Measurements from ENCODE around the gene OLAH. TPM values are rescaled to one million over a fixed set of nuclear protein-coding genes. Genes with fewer than 3 reads are reported as not detected.
A peak's percentile ranks its signal among the peaks of the same experiment; 100 is the strongest.

The OLAH gene
- total and polyA plus RNA-seq, 2 experiments from 2014 or later, result not detected

GRCh38 chr10:15091418-15091817 is 47.7 kb downstream of the OLAH start:
- no peaks in the 10 kb centered on the region for H3K36me3 ChIP-seq (replicated peaks; ENCODE audit: insufficient read depth, low read depth)
- H3K4me1 ChIP-seq (ENCODE audit: insufficient read depth), result no peaks in the 10 kb centered on the region
- no peaks in the 10 kb centered on the region for H3K9me2 ChIP-seq (replicated peaks; ENCODE audit: insufficient read depth)
- no peaks in the 10 kb centered on the region for H3K79me2 ChIP-seq
- 89% methylated on average over 5 of the region's 5 CpGs for WGBS (ENCODE audit: low lambda C conversion rate, missing lambda C conversion rate)
- no peak overlapping the region for H2AFZ ChIP-seq
- H4K20me1 ChIP-seq (ENCODE audit: insufficient read depth, poor library complexity, severe bottlenecking), result no peaks in the 10 kb centered on the region
- TF ChIP-seq CTCF (IDR thresholded peaks at IDR 0.05; ENCODE audit: poor library complexity) (no peak), EZH2phosphoT487 (IDR thresholded peaks at IDR 0.05; ENCODE audit: low read depth, severe bottlenecking, unreplicated experiment) (no peak), EZH2 (IDR thresholded peaks at IDR 0.05; ENCODE audit: borderline replicate concordance) (no peak)
- no peak for DNase-seq (ENCODE audit: low spot score)
- H3K27me3 ChIP-seq, result no peaks in the 10 kb centered on the region
- H3K9me3 ChIP-seq (ENCODE audit: low read depth), result no peaks in the 10 kb centered on the region
- H3K27ac ChIP-seq, result no peak overlapping the region
- H3K4me2 ChIP-seq, result no peak overlapping the region
- H3K4me3 ChIP-seq, result no peak overlapping the region

GRCh38 chr10:15092855-15093408 is 49.2 kb downstream of the OLAH start:
- H3K27ac ChIP-seq, result no peak overlapping the region
- no peaks in the 10 kb centered on the region for H4K20me1 ChIP-seq (ENCODE audit: insufficient read depth, poor library complexity, severe bottlenecking)
- no peak overlapping the region for H3K4me2 ChIP-seq
- H3K4me3 ChIP-seq, result no peak overlapping the region
- H3K36me3 ChIP-seq (replicated peaks; ENCODE audit: insufficient read depth, low read depth), result no peaks in the 10 kb centered on the region
- 90% methylated on average over 12 of the region's 16 CpGs for WGBS (ENCODE audit: low lambda C conversion rate, missing lambda C conversion rate)
- no peak overlapping the region for H2AFZ ChIP-seq
- no peaks in the 10 kb centered on the region for H3K9me2 ChIP-seq (replicated peaks; ENCODE audit: insufficient read depth)
- no peaks in the 10 kb centered on the region for H3K4me1 ChIP-seq (ENCODE audit: insufficient read depth)
- H3K79me2 ChIP-seq, result peaks cover 3% of the 10 kb centered on the region
- TF ChIP-seq EZH2 (IDR thresholded peaks at IDR 0.05; ENCODE audit: borderline replicate concordance) (no peak), EZH2phosphoT487 (IDR thresholded peaks at IDR 0.05; ENCODE audit: low read depth, severe bottlenecking, unreplicated experiment) (no peak), CTCF (IDR thresholded peaks at IDR 0.05; ENCODE audit: poor library complexity) (no peak)
- DNase-seq (ENCODE audit: low spot score), result no peak
- no peaks in the 10 kb centered on the region for H3K9me3 ChIP-seq (ENCODE audit: low read depth)
- H3K27me3 ChIP-seq, result no peaks in the 10 kb centered on the region

- Histone ChIP-seq H3K9me2 (replicated peaks; ENCODE audit: insufficient read depth) (no peaks in the 10 kb centered on the region), H4K20me1 (ENCODE audit: insufficient read depth, poor library complexity, severe bottlenecking) (no peaks in the 10 kb centered on the region), H3K4me1 (ENCODE audit: insufficient read depth) (peaks cover 13% of the 10 kb centered on the region), H2AFZ (peak overlapping the region; percentile 89), H3K27ac (peak overlapping the region; percentile 97), H3K9me3 (ENCODE audit: low read depth) (no peaks in the 10 kb centered on the region), H3K79me2 (peaks cover 39% of the 10 kb centered on the region), H3K4me3 (peak overlapping the region; percentile 54), H3K4me2 (peak overlapping the region; percentile 88), H3K27me3 (no peaks in the 10 kb centered on the region), H3K36me3 (replicated peaks; ENCODE audit: insufficient read depth, low read depth) (no peaks in the 10 kb centered on the region)
- TF ChIP-seq EZH2phosphoT487 (IDR thresholded peaks at IDR 0.05; ENCODE audit: low read depth, severe bottlenecking, unreplicated experiment), result no peak
- TF ChIP-seq CTCF (IDR thresholded peaks at IDR 0.05; ENCODE audit: poor library complexity), result no peak
- TF ChIP-seq EZH2 (IDR thresholded peaks at IDR 0.05; ENCODE audit: borderline replicate concordance), result no peak
- no peak for DNase-seq (ENCODE audit: low spot score)
- 2% methylated on average over 11 of the region's 11 CpGs for WGBS (ENCODE audit: low lambda C conversion rate, missing lambda C conversion rate)
Measured at GRCh38 chr10:15096661-15097010, 52.9 kb downstream of the OLAH start.
